SK-N-DZ (cell line): Measurements from ENCODE around the gene RPUSD1.

Source experiments
- DNase-seq: peaks from one replicate; pipeline ENCODE4 v3.0.0-alpha.2; 2015; ENCODE audit warnings: low spot score

RPUSD1 gene

DNA sequence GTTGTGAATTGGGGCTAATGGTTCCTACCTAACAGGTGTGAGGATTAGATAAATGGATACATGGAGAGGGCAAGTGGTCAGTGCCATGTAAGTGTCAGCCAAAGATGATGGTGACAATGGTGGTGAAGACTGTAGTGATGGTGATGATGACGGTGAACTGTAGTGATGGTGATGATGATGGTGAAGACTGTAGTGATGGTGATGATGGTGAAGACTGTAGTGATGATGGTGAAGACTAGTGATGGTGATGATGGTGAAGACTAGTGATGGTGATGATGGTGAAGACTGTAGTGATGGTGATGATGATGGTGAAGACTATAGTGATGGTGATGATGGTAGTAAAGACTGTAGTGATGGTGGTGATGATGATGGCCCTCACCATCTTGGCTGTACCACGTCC is 30.4 kb upstream of the RPUSD1 start:
- DNase-seq = no peak

DNA sequence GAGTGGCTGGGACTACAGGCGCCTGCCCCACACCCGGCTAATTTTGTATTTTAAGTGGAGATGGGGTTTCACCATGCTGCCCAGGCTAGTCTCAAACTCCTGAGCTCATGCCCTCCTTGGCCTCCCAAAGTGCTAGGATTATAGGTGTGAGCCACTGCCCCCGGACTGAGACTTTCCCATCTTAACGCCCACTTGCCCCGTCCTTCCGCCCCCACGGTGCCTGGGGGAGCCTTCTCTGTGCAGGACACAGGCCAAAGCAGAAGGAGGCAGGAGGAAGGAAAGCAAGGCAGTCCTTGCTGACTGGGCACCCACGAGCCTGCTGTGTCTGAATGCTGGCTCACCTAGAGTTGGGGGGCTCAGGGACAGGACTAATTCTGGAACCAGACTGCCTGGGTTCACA is 30.0 kb upstream of the RPUSD1 start:
- DNase-seq = no peak

GRCh38 chr16:817001-817906 is 29.1 kb upstream of the RPUSD1 start:
- DNase-seq = no peak

DNA sequence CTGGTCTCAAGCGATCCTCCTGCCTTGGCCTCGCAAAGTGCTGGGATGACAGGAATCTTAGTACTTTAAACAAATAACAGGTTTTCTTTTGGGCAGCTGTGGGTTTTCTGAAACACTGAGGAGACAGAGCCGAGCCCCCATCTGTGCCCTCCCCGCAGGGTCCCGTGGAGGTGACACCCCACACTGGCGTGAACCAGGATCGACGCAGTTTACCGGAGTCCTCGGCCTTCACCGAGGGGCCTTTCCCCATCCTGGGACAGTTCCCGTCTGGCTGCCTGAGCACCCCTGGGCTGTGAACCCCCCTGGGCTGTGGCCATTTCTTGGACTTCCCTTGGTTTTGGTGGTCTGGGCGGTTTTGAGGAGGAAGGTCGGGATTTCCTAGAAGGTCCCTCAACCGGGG is 27.7 kb upstream of the RPUSD1 start:
- no peak for DNase-seq

DNA sequence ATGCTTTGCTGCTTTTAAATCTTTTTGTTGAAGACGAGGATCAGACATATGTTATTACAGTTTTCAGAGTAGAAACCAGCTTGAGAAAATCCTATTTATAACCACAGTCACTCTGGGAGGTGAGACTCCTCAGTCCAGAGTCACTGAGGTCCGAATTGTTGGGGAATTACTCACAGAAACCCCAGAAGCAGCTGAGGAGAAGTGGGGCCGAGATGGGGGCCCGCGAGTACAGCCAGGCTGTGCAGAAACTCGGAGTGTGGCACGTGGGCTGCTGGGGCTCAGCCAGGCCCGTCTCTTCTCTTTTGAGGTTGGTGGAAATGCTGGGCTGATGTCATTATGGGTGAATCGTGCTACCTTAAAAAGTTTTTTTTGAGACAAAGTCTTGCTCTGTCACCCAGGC is 26.8 kb upstream of the RPUSD1 start:
- DNase-seq = no peak

GRCh38 chr16:813916-814412 is 25.8 kb upstream of the RPUSD1 start:
- no peak for DNase-seq

GRCh38 chr16:813204-813915 is 25.2 kb upstream of the RPUSD1 start:
- DNase-seq = no peak

- DNase-seq = no peak
These were observed 19.9 kb upstream of the RPUSD1 start for GRCh38 chr16:808085-808386.

DNA sequence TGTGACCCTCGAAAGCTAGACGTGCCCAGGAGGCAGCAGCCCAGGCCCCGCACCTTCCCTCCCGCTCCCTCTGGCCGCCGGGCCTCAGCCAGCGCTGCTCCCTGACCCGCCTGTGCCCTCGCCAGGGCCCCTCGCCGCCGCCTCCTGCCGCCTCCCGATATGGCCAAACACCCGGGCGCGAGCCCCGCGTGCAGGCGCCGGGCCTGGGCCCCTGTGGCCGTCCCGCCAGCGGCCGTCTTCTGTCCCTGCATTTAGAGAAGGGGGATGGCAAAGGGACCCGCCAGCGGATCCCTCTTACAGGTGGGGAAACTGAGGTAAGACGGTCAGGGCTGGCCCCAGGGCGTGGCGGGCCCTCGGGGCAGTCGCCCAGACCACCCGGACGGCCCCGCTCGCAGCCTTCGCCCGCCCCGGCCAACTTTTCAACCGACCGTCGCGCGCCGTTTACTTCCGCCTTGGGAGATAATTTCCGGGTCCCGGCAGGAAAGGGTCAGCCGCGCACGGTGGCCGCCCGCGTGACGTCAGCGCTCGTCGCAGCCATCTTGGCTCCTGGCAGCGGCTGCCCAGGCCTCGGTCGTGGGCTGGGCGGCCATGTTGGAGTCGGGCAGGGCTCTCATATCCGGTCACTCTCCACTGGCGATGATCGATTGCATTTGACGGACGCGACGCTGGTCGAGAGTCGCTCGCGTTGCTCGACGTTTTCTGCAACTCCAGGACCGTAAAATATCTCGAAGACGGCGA is 19.3 kb upstream of the RPUSD1 start:
- peak; percentile 91 for DNase-seq

DNA sequence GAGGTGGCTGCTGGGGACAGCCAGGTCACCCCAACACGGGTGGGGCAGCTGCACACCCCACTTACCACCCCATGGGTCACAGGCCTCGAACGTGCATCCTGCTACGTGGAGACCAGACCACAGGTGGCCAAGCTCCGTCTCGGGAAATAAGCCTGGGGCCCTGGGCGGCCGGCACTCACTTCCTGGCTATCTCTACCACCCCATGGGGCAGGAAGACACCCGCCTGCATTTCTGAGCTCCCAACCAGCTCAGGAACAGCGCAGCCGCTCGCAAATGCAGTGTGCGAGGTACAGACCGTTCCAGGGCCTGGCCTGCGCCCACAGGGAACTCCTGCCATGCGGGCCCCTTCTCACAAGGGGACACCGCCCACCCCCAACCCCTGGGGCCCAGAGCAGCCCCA is 17.3 kb upstream of the RPUSD1 start:
- no peak for DNase-seq

DNA sequence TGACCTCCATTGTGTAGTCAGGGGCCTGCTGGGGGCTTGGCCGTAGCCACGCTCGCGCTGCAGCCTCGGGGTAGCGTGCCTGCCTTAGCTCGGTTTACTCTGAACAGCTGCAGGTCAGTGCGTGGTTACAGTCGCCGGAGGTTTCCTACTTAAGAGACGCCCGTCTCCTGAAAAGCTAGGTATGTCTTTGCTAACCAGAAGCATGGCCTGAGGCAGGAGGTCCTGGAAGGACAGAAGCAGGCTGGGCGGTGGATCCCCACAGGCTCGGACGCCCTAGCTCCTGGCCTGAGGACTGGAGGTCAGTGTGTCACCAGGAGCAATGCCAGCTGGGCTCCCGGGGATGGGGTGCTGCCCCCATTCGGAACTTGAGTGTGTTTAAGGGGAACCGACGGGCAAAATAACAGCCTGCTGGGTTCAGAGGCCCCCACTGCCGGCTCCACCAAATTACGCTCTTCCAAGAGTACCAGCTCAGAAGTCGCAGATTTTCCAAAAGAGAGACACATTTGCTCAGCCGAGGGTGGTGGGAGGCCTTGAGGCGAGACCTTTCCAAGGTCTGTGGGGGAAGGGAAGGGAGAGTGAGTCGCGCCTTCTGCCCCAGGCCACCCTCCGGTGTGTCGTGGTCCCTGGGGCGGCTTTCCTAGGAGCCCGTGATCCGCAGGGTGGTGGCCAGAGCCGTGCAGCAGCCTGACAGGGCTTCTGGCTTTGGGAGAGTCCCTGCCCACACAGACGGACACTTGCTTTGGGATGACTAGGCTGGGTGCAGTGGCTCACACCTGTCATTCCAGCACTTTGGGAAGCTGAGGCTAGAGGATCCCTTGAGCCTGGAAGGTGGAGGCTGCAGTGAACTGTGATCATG is 16.2 kb upstream of the RPUSD1 start:
- no peak for DNase-seq

GRCh38 chr16:803754-804080 is 15.5 kb upstream of the RPUSD1 start:
- DNase-seq = no peak

DNA sequence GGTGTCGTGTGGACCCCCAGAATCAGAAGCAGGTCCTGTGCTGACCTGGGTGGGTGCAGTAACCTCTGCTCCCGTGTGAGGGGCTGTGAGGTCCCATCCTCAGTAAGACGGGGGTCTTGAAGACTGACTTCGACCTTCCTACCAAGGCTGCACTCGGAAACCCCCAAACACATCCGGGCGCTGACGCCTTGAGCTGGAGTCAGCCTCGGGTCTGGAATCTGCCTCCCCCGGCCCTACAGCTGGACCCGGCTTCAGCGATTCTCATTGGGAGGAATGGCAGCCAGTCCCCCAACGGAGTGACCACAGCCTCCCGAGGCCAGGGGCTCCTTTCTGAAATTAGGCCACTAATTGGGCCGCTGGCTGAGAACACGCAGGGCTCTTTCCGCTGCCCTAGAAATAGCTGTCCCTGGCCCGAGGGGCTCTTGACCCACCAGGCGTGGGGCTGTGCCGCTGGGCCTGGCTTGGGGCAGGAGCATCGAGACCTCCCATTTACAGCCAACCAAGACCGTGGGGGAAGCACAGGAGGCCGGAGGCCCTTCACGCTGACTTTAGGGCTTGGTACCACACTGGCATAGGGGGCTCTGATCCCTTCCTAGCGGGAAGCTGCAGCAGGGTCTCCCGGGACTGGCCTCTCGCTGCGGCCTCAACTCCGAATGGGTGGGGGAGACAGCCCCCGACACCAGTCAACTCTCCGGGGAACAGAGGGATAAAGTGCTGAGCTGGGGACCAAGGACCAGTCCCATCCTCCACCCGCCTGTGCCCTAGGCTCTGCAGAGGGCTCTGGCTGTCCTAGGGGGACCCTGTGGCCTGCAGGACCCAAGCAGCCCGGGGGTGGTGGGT is 15.0 kb upstream of the RPUSD1 start:
- DNase-seq = no peak

DNA sequence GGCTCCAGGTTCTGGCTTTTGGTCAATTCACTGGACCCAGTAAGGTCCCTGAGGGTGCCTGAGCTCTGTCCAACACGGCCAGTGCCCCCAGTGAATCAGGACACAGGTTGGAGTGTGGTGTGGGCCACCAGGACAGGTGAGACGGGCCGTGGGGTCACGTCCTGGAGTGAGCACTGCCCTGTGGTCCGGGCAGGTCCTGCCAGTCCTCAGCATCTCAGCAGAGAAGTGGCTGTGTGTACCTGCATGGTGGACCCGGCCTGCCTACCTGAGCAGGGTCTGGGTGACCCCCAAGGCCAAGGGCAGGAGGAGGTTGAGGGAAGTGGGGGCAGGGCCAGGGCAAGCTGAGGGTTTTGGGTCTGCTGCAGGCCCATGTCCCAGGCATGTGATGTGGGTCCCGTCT is 14.3 kb upstream of the RPUSD1 start:
- no peak for DNase-seq

GRCh38 chr16:801584-802363 is 13.6 kb upstream of the RPUSD1 start:
- no peak for DNase-seq

DNA sequence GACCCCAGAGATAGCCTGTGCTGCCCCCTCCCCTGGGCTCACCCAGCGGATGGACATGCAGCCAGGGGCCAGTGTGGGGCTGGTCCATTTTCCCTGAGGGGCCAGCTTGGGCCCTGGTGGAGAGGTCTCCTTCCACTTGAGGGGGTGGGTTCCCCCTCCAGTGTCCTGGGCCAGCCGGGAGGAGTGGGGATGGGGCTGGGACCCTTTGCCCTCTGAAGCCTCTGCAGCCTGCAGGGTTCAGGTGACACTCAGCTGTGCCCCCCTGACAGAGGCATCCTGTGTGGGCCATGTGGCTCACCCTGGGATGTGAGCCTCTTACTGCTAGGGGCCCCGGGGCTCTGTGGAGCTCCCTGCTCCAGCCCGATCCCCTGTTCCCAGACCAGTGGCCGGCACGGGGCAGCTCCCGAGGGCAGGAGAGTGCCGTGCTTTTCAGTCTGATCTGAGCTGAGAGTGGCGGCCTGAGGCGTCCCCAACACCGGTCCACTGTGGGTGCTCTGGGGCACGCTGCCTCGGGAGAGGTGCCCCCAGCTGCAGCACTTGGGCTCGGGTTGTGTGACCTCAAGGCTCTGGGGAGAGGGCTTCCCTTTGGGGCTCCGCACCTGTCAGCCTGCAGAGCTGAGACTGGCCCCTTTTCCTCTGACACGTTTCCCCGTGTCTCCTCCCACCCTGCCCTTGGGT is 12.8 kb upstream of the RPUSD1 start:
- no peak for DNase-seq

DNA sequence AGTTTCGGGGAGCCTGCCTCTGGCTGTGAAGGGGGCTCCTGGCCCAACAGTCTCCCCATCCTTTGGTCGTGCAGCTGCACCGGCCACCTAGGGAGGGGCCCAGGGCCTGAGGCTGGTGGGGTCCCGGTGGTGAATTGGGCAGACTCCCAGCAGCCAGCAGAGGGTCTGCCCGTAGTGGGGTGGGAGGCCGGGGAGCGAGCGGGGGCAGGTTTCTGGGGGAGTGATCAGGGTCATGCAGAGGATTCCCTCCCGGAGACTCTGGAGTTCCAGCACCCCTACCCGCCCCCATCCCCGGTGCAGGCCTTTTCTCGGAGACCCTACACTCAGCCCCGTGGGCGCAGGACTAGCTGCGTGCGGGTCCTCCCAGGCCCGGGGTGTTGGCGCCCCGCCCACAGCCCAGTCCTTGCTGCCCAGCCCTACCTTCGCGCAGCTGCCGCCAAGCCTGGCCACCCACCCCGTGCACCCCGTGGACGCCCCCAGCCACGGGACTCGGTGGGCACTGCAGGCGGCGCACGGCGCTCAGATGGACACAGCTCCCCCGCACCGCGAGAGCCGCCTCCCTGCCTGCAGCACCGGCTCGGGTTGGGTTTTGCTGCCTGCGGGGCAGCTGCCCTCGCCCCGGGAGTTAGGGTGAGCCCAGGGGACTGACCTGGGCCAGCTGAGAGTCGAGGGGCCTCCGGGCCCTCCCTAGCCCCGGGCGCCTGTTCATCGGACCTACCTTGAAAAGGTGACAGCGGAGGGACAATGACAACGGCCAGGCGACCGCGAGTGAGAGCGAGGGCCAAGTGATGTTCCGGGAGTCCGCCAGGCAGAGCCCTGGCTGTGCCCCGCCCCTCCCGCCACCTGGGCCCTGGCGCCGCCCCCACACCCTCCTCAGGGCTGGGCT is 12.0 kb upstream of the RPUSD1 start, which contains the start of gene GNG13:
Gene GNG13 (minus strand): TSS at position 787 of the 886 bp plus-strand sequence. CDS start 1,657 bp downstream, outside the sequence.
- DNase-seq = no peak
